Activated T-helper 17 cell treated with anti-CD3 and anti-CD28 coated beads, Interleukin-2, amount 50 U/mL, for 72 hours (primary cell): Measurements from ENCODE around the gene AP5S1. TPM values are rescaled to one million over a fixed set of nuclear protein-coding genes. Genes with fewer than 3 reads are reported as not detected.
"Not testable (repeated sequence)": the region's sequence is repeated elsewhere in the genome, so short reads cannot be mapped to it uniquely, and the experiment has no call there.

ENCODE experiments used
- ATAC-seq: fragments of 150-1000 bp; cut with Tn5 transposase; replicated peaks from 2 replicates; pipeline ENCODE4 v1.10.0; 2021; ENCODE audit warnings: mild to moderate bottlenecking, moderate library complexity
- H3K27ac Mint-ChIP-seq: one replicate; pipeline ENCODE4 v1.8.0; 2022; ENCODE audit warnings: mixed read lengths
- H3K27me3 Mint-ChIP-seq: one replicate; pipeline ENCODE4 v1.8.0; 2022; ENCODE audit warnings: mixed read lengths
- H3K36me3 Mint-ChIP-seq: one replicate; pipeline ENCODE4 v1.8.0; 2022; ENCODE audit warnings: low read depth, mild to moderate bottlenecking, mixed read lengths
- H3K4me1 Mint-ChIP-seq: one replicate; pipeline ENCODE4 v1.8.0; 2022; ENCODE audit warnings: mixed read lengths
- H3K4me3 Mint-ChIP-seq: one replicate; pipeline ENCODE4 v1.8.0; 2022; ENCODE audit warnings: mild to moderate bottlenecking, mixed read lengths
- H3K9me3 Mint-ChIP-seq: one replicate; pipeline ENCODE4 v1.8.0; 2022; ENCODE audit warnings: mixed read lengths
- total RNA-seq, 2 donors: library from RNA; stranded (reverse); gene quantifications; one replicate each; pipeline ENCODE4 v1.2.3, GENCODE V29; 2022

AP5S1 gene
- total RNA-seq, 2 donors from 2014 or later = 10.8 to 14.8 TPM

DNA sequence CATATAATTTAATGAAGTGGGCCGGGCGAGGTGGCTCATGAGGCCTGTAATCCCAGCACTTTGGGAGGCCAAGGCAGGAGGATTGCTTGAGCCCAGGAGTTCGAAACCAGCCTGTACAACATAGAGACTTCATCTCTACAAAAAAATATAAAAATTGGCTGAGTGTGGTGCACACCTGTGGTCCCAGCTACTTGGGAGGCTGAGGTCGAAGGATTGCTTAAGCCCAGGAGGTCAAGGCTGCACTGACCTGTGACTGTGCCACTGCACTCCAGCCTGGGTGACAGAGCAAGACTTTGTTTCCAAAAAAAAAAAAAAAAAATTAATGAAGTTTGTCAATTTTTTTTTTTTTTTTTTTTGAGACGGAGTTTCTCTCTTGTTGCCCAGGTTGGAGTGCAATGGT lies 9.5 kb downstream of the AP5S1 start:
- H3K4me1 Mint-ChIP-seq, H3K4me3 Mint-ChIP-seq, H3K27me3 Mint-ChIP-seq, H3K9me3 Mint-ChIP-seq, ATAC-seq, H3K36me3 Mint-ChIP-seq, H3K27ac Mint-ChIP-seq: not testable (repeated sequence)

DNA sequence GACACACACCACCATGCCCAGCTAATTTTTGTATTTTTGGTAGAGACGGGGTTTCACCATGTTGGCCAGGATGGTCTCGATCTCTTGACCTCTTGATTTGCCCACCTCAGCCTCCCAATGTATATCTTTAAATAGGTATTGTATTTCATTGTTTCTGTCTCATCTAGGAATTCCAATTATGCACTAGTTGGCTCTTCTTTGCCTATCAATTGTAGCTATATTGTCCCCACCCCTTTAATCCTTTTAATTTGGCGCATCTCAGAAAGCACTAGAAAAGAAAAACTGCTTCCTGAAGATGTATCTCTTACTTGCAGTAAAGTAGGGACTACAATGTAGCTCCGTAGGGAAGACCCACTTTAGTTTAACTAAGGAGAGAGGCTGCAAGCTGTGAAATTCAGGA lies 15.8 kb downstream of the AP5S1 start:
- no peak for ATAC-seq
- no peak overlapping the region for H3K4me3 Mint-ChIP-seq
- peaks cover 3% of the 10 kb centered on the region for H3K4me1 Mint-ChIP-seq
- H3K27me3 Mint-ChIP-seq = no peaks in the 10 kb centered on the region
- no peaks in the 10 kb centered on the region for H3K9me3 Mint-ChIP-seq
- H3K36me3 Mint-ChIP-seq = no peaks in the 10 kb centered on the region
- no peak overlapping the region for H3K27ac Mint-ChIP-seq

DNA sequence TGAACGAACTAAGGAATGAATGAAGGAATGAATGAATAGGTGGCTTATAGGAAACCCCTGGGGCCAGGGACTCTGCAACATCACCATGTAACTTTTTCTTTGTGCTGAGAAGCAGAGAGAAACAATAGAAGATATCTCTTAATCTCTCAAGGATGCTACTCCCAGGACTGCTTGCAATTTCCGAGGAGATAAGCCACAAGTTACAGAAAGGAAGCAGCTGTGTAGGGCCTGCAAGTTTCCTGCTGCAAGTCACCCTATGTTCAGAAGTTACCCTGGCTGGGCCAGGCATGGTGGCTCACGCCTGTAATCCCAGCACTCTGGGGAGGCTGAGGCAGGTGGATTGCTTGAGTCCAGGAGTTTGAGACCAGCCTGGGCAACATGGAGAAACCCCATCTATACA lies 19.0 kb downstream of the AP5S1 start:
- no peaks in the 10 kb centered on the region for H3K36me3 Mint-ChIP-seq
- no peak overlapping the region for H3K4me3 Mint-ChIP-seq
- no peak for ATAC-seq
- H3K4me1 Mint-ChIP-seq = peaks cover 3% of the 10 kb centered on the region
- H3K27ac Mint-ChIP-seq = no peak overlapping the region
- no peaks in the 10 kb centered on the region for H3K9me3 Mint-ChIP-seq
- no peaks in the 10 kb centered on the region for H3K27me3 Mint-ChIP-seq

DNA sequence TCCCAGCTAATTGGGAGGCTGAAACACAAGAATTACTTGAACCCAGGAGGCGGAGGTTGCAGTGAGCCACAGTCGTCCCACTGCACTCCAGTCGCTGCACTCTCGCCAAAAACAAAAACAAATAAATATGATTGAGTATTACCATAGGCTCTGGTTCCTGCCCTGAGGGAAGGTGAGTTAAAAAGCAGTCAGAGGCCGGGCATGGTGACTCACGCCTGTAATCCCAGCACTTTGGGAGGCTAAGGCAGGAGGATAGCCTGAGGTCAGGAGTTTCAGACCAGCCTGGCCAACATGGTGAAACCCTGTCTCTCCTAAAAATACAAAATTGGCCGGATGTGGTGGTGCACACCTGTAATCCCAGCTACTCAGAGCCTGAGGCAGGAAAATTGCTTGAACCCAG lies 19.9 kb downstream of the AP5S1 start:
- H3K36me3 Mint-ChIP-seq, H3K27ac Mint-ChIP-seq, H3K27me3 Mint-ChIP-seq, H3K4me3 Mint-ChIP-seq, H3K4me1 Mint-ChIP-seq, ATAC-seq, H3K9me3 Mint-ChIP-seq: not testable (repeated sequence)

DNA sequence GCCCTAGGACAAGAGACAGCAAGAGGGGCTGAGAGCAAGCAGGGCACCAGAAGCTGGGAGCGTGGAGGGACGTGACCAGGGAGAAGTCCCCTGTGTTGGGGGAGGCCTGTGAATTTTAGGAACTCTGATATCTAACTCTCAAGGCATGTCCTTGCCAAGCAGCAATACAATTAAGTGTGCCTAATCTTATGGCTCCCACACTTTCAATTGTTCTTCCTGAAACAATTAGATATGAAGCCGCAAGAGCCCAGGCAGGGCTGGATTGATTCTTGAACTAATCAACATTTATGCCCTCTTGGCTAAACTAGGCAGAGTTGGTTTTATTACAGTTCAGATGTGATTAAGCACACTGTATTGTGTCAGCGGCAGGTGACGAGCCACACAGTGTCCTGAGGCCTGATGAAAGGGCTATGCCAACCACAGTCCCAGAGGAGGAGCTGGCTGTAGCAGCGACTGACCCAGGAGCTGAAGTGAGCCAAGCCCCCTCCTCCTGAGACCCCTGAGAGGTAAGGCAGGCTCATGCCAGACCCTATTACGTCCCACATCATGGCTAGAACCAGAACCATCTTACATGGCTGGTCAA lies 22.1 kb downstream of the AP5S1 start:
- no peaks in the 10 kb centered on the region for H3K27me3 Mint-ChIP-seq
- H3K36me3 Mint-ChIP-seq = peaks cover 6% of the 10 kb centered on the region
- H3K4me3 Mint-ChIP-seq = no peak overlapping the region
- ATAC-seq = no peak
- peaks cover 3% of the 10 kb centered on the region for H3K4me1 Mint-ChIP-seq
- H3K27ac Mint-ChIP-seq = no peak overlapping the region
- H3K9me3 Mint-ChIP-seq = no peaks in the 10 kb centered on the region

DNA sequence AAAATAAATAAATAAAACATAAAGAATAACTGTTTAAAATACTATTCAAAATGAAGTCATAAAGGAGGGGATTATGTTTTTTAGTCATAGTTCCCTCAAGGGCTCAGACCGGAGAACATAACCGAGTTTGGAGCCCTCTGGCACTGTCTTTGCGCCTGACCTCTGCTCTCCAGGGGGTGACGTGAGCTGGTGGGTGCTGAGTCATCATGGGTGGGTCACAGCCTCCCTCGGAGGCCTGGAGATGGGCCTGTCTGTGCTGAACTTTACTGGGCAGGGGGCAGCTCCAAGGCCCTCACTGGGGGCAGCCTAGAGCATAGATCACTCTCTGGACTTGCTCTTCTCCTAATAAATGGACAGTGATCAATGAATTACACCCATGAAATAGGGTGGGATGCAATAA lies 23.1 kb downstream of the AP5S1 start:
- peaks cover 5% of the 10 kb centered on the region for H3K4me1 Mint-ChIP-seq
- no peak for ATAC-seq

DNA sequence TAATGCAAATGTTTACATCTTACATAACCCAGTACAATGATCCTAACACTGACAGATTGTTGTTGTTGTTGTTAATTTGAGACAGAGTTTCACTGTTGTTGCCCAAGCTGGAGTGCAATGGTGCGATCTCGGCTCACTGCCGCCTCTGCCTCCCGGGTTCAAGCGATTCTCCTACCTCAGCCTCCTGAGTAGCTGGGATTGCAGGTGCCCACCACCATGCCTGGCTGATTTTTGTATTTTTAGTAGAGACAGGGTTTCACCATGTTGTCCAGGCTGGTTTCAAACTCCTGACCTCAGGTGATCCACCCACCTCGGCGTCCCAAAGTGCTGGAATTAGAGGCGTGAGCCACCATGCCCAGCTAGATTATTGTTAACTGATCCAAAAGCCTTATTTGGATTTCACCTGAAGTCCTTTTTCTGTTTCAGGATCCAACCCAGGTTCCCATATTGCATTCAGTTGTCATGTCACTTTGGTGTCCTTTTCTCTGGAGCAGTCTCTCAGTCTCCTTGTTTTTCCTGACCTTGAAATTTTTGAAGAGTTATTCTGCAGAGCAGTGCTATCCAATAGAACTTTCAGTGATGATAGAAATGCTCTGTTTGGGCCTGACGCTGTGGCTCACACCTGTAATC lies 23.8 kb downstream of the AP5S1 start:
- not testable (repeated sequence) for ATAC-seq, H3K4me1 Mint-ChIP-seq, H3K4me3 Mint-ChIP-seq, H3K9me3 Mint-ChIP-seq, H3K27ac Mint-ChIP-seq, H3K27me3 Mint-ChIP-seq
- H3K36me3 Mint-ChIP-seq = peaks cover 13% of the 10 kb centered on the region

More for the DNA sequence above, 23.1 kb downstream of the AP5S1 start:
- no peaks in the 10 kb centered on the region for H3K27me3 Mint-ChIP-seq
- H3K4me3 Mint-ChIP-seq = no peak overlapping the region
- H3K9me3 Mint-ChIP-seq = no peaks in the 10 kb centered on the region
- H3K27ac Mint-ChIP-seq = no peak overlapping the region
- H3K36me3 Mint-ChIP-seq = peaks cover 7% of the 10 kb centered on the region

DNA sequence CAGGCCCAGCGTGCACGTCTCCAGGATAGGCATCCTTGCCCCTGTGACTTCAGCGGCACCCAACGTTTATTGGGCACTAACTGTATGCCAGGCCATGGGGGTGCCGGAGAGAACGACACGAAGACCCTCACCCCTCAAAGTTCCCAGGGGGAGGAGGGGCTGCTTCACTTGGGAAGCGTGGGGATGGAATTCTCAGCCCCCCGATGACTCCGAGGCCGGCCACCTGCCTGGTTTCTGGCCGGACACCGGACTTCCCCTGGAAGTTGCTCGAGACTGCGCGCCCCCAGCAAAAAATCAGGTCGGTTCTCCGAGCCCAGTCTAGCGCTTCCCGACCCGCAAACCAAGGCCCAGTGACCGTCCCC lies 26.0 kb downstream of the AP5S1 start:
- peaks cover 13% of the 10 kb centered on the region for H3K36me3 Mint-ChIP-seq
- peak overlapping the region; percentile 91 for H3K27ac Mint-ChIP-seq
- H3K4me3 Mint-ChIP-seq = peak overlapping the region; percentile 89
- H3K27me3 Mint-ChIP-seq = no peaks in the 10 kb centered on the region
- ATAC-seq = no peak
- peaks cover 8% of the 10 kb centered on the region for H3K4me1 Mint-ChIP-seq
- no peaks in the 10 kb centered on the region for H3K9me3 Mint-ChIP-seq

DNA sequence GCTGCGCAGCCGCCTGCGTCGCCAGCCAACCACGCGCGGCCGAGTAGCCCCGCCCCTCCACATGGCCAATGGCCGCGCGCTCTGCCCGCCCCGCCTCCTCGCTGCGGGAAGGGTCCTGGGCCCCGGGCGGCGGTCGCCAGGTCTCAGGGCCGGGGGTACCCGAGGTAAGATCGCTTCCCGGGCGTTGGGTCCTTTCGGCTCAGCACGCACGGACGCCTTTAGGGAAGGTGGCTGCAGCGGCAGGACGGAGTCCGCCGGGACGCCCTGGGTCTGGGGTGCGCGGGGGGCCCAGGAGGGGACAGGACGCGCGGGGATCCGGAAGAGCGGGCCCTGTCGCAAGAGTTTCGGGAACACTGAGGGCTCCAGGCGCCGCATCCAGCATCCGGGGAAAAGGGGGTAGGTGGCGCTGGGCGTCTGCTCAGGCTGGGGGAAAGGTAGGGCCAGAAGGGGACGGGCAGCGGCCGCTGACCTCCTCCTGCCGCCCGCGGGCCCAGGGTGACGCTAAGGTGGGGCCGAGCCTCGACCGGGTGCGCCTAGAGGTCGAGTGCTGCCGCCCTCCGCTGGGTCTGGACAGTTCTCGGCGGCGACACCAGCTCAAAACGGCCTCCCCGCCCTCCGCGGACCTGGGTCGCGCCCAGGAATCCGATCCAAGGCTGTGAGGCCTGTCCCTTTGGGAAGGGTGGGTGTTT lies 26.5 kb downstream of the AP5S1 start, which contains the start of gene MAVS:
MAVS (plus strand) TSS at position 95 of the 689 bp plus-strand sequence. CDS start 7,791 bp downstream, outside the sequence.
- Mint-ChIP-seq H3K9me3 (no peaks in the 10 kb centered on the region), H3K4me3 (peak within 1 kb of the TSS; percentile 89), H3K27me3 (no peaks in the 10 kb centered on the region), H3K36me3 (peaks cover 13% of the 10 kb centered on the region), H3K27ac (peak within 1 kb of the TSS; percentile 91), H3K4me1 (peaks cover 8% of the 10 kb centered on the region)
- peak; percentile 99 for ATAC-seq

DNA sequence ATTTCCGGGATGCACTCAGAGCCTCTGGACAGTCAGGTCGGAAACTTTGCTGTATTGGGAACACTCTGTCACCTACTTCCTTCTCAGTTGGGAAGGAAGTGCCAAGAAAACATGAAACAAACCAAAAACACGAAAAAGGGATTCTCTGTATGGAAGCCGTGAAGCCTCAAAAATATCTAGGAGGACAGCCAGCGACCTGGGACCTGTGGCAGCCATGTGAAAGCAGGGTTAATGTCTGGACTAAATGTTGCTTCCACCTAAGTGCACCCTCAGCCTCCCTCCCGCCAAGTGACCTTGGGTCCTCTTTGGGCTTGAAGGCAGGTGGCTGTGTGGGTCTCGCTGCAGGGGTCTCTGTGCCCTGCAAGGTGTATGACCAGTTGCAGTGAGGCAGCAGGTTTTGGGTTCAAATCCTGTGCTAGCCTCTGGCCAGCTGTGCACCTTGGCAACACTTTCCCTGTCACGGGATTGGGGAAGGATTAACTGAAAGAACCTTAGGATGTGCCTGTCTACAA lies 27.1 kb downstream of the AP5S1 start:
- no peak for ATAC-seq
- peak overlapping the region; percentile 89 for H3K4me3 Mint-ChIP-seq
- no peaks in the 10 kb centered on the region for H3K27me3 Mint-ChIP-seq
- H3K4me1 Mint-ChIP-seq = peaks cover 8% of the 10 kb centered on the region
- H3K27ac Mint-ChIP-seq = peak overlapping the region; percentile 91
- H3K9me3 Mint-ChIP-seq = no peaks in the 10 kb centered on the region
- H3K36me3 Mint-ChIP-seq = peaks cover 13% of the 10 kb centered on the region

DNA sequence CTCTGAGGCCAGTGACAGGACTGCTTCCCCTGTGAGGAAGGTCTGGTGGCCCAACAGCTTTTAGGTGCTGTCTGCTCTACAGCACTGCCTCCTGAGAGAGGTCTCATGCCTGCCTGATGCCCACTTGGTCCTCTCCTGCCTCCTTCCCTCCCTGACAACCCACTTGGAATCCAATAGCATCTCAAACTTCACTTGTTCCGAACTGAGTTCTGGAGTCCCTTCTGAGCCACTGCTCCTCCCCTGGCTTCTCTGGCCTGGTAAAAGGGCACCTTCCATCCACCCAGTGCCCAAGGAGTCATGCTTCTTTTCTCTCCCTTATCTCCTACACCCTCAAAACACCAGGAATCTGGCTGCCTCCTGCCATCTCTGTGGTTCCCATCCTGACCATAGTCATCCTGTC lies 28.2 kb downstream of the AP5S1 start:
- Mint-ChIP-seq H3K4me1 (peaks cover 8% of the 10 kb centered on the region), H3K27me3 (no peaks in the 10 kb centered on the region), H3K9me3 (no peaks in the 10 kb centered on the region), H3K36me3 (peaks cover 13% of the 10 kb centered on the region), H3K4me3 (peak overlapping the region; percentile 89), H3K27ac (peak overlapping the region; percentile 87)
- ATAC-seq = no peak

DNA sequence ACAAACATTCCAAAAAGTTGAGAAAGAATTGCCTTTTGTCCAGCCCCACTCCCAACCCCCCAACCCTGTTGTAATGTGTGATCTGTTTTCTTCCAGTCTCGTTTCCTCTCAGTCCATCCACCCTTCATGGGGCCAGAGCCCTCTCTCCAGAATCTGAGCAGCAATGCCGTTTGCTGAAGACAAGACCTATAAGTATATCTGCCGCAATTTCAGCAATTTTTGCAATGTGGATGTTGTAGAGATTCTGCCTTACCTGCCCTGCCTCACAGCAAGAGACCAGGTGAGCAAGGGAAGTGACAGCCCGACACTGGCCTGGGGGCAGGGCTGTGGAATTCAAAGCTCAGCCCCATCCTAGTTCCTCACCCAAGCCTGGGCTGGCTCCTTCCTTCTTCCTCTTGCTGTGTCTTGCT lies 34.1 kb downstream of the AP5S1 start:
- H3K27me3 Mint-ChIP-seq = no peaks in the 10 kb centered on the region

DNA sequence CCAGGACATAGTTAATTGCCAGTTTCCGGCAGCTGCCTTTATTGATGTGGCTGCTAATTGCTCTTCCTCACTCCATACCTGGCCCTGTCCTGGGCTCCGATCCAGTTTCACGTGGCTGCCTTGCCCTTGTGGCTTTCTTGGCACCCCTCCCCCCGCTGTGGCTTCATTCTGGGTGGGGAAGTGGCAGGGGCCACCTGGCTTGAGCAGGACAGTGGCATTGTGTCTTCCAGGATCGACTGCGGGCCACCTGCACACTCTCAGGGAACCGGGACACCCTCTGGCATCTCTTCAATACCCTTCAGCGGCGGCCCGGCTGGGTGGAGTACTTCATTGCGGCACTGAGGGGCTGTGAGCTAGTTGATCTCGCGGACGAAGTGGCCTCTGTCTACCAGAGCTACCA lies 37.1 kb downstream of the AP5S1 start:
- no peak for ATAC-seq
- H3K36me3 Mint-ChIP-seq = peaks cover 78% of the 10 kb centered on the region
- no peaks in the 10 kb centered on the region for H3K9me3 Mint-ChIP-seq
- no peak overlapping the region for H3K27ac Mint-ChIP-seq
- peaks cover 4% of the 10 kb centered on the region for H3K4me1 Mint-ChIP-seq
- no peaks in the 10 kb centered on the region for H3K27me3 Mint-ChIP-seq
- no peak overlapping the region for H3K4me3 Mint-ChIP-seq

More for the DNA sequence above, 34.1 kb downstream of the AP5S1 start:
- peak; percentile 16 for ATAC-seq
- Mint-ChIP-seq H3K9me3 (no peaks in the 10 kb centered on the region), H3K4me3 (no peak overlapping the region), H3K4me1 (peaks cover 4% of the 10 kb centered on the region), H3K36me3 (peaks cover 50% of the 10 kb centered on the region), H3K27ac (no peak overlapping the region)

DNA sequence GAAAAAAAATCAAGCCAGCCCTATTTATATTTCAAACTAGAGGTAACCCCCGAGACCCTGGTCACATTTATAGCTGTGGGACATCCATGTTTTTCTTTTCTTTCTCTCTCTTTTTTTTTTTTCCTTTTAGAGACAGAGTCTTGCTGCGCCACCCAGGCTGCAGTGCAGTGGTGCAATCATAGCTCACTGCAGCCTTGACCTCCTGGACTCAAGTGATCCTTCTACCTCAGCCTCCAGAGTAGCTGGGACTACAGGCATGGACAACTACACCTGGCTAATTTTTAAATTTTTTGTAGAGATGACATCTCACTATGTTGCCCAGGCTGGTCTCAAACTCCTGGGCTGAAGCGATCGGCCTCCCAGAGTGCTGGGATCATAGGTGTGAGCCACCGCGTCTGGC lies 38.3 kb downstream of the AP5S1 start:
- Mint-ChIP-seq H3K4me1 (peaks cover 4% of the 10 kb centered on the region), H3K36me3 (peaks cover 91% of the 10 kb centered on the region), H3K4me3 (no peak overlapping the region), H3K27me3 (no peaks in the 10 kb centered on the region), H3K9me3 (no peaks in the 10 kb centered on the region), H3K27ac (no peak overlapping the region)
- ATAC-seq = no peak

DNA sequence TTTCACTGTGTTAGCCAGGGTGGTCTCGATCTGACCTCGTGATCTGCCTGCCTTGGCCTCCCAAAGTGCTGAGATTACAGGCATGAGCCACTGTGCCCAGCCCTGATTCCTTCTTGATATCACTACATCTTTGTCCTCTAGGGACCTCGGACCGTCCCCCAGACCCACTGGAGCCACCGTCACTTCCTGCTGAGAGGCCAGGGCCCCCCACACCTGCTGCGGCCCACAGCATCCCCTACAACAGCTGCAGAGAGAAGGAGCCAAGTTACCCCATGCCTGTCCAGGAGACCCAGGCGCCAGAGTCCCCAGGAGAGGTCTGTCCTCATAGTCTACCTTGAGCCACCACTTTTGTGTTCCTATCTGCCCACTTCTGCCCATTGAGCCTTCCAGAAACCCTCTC lies 40.8 kb downstream of the AP5S1 start:
- Mint-ChIP-seq H3K9me3 (no peaks in the 10 kb centered on the region), H3K4me3 (no peak overlapping the region), H3K36me3 (peaks cover 89% of the 10 kb centered on the region), H3K4me1 (no peaks in the 10 kb centered on the region), H3K27me3 (no peaks in the 10 kb centered on the region), H3K27ac (no peak overlapping the region)
- ATAC-seq = no peak
